Esophagus squamous epithelium (tissue), 5 donors: ENCODE results near the gene MYO9B. TPM values are rescaled to one million over a fixed set of nuclear protein-coding genes. Genes with fewer than 3 reads are reported as not detected.
"Not testable (repeated sequence)": the region's sequence is repeated elsewhere in the genome, so short reads cannot be mapped to it uniquely, and the experiment has no call there.

Experiments used
- DNase-seq: peaks from one replicate; lab custom pipeline; 2025; lab: John Stamatoyannopoulos, UW
- H3K27ac ChIP-seq, 4 donors: fragments of 200-600 bp; sonication (generic); one replicate each; pipeline ENCODE4 v1.5.1; 2016 to 2019; ENCODE audit warnings: mild to moderate bottlenecking in 1 of 4
- H3K27me3 ChIP-seq, 4 donors: fragments of 200-600 bp; sonication (generic); 1 replicate in 3 of 4; 2 replicates in 1 of 4; pipeline versions ENCODE4 v1.5.1 to v1.6.0; 2017 to 2021; ENCODE audit warnings: antibody characterized with exemption in 1 of 4
- H3K36me3 ChIP-seq, 3 donors: fragments of 200-600 bp; sonication (generic); one replicate each; pipeline ENCODE4 v1.5.1; 2016 to 2019
- H3K4me1 ChIP-seq, 3 donors: fragments of 200-600 bp; sonication (generic); one replicate each; pipeline ENCODE4 v1.5.1; 2017 to 2019
- H3K4me3 ChIP-seq, 4 donors: fragments of 200-600 bp; sonication (generic); 1 replicate in 3 of 4; 2 replicates in 1 of 4; pipeline ENCODE4 v1.5.1; 2016 to 2019; ENCODE audit warnings: mild to moderate bottlenecking in 2 of 4, moderate library complexity in 1 of 4
- H3K9me3 ChIP-seq, 3 donors: fragments of 200-600 bp; sonication (generic); one replicate each; pipeline ENCODE4 v1.5.1; 2016 to 2019
- CTCF ChIP-seq, 6 experiments: fragments of 450-650 bp in 4 of 6; fragments of 200-600 bp in 2 of 6; sonication (generic) in 2 of 6; IDR thresholded peaks; one replicate each; pipeline ENCODE4 v1.5.1; 2016 to 2019; ENCODE audit warnings: antibody characterized with exemption in 6 of 6, mild to moderate bottlenecking in 4 of 6, moderate library complexity in 4 of 6
- POLR2A ChIP-seq, 4 donors: fragments of 450-650 bp; IDR thresholded peaks; one replicate each; pipeline ENCODE4 v1.6.1; 2017; ENCODE audit warnings: antibody characterized with exemption in 4 of 4, mild to moderate bottlenecking in 4 of 4, moderate library complexity in 3 of 4
- WGBS, 2 donors: methylation state at CpG; one replicate each; pipeline ENCODE4 v1.1.5; 2018; 5-methylcytosine and 5-hydroxymethylcytosine counted together
- intact Hi-C: fragments of 100-400 bp; cut with DNase I; formaldehyde crosslinking; loops from one replicate; pipeline ENCODE4 v1.15.0; 2022
- total RNA-seq, 4 donors: library from RNA; depleted of rRNA; stranded (reverse); fragments of >200 nt; gene quantifications; one replicate each; pipeline ENCODE4 v1.1.0, GENCODE V29; 2016
- donor health status: DM: yes; HTN: yes; CAD: no.

MYO9B gene
- total RNA-seq, 4 donors from 2014 or later = 25.5 to 60.5 (median 39.5) TPM

DNA sequence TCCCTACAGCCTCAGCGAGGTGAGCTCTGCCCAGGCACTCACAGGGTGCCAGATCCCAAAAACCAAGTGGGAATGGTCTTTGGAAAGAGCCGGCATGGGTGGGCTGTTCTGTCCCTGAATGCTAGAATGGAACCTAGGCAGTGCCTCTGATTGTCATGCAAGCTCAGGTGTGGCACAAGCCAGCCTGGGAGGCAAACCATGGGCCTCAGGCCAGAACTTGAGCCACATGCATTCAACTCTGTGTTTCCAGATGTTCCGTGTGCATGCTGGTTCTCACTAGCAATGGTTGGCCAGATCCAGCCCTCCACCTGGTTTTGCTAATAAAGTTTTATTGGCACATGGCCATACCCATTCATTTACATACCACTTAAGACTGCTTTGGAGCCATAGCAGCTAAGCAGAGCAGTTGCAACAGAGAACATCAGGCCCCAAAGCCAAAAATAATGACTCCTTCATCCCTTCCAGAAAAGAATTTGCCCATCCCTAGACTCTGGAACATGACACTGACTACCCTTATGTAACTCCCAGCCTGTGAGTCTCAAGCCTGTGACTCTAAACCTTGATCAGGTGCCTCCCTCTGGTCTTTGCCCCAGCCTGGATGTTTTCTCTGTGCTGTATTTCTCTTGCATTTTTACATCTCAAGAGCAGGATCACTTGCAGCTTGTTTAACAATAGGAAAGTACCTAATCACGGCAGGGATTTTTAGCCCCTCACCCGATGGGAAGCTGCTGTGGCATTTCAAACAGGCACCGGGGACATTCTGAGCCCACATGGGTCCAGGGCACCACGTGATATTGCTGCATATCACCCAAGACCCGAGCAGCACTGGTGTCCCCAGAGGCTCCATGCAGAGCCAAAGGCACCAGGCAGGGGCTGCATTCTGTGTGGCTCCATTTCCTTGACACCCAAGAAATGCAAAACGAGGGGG, 84.2 kb downstream of the MYO9B start:
- Histone ChIP-seq H3K9me3 (peaks cover 0 to 5% (median 0%) of the 10 kb centered on the region in 3 donors), H3K4me1 (no peaks in the 10 kb centered on the region), H3K4me3 (no peak overlapping the region), H3K27ac (no peak overlapping the region), H3K27me3 (no peaks in the 10 kb centered on the region), H3K36me3 (peaks cover 5 to 100% (median 42%) of the 10 kb centered on the region in 3 donors)
- intact Hi-C loops = no loop called here
- no peak for DNase-seq
- TF ChIP-seq POLR2A (IDR thresholded peaks at IDR 0.05) (no peak), CTCF (IDR thresholded peaks at IDR 0.05) (no peak)
- 72 to 75% methylated on average over 2 to 7 of the region's 9 CpGs for WGBS, 2 donors

DNA sequence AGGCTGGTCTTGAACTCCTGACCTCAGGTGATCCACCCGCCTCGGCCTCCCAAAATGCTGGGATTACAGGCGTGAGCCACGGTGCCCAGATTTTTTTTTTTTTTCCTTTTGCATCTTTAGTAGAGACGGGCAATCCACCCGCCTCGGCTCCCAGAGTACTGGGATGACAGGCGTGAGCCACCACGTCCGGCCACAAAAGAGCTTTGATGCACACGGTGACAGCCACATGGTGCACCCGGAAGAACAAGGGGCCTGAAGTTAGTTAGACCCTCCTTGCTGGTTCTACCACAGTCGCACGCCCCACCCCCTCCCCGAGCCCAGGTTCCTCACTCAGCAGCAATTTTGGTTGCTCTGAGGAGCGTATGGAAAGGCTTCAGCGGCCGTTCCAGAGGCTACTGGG, 85.3 kb downstream of the MYO9B start:
- TF ChIP-seq CTCF (IDR thresholded peaks at IDR 0.05) (no peak), POLR2A (IDR thresholded peaks at IDR 0.05) (no peak)
- H3K4me3 ChIP-seq = no peak overlapping the region
- 64 to 78% methylated on average over 3 to 7 of the region's 18 CpGs for WGBS, 2 donors

DNA sequence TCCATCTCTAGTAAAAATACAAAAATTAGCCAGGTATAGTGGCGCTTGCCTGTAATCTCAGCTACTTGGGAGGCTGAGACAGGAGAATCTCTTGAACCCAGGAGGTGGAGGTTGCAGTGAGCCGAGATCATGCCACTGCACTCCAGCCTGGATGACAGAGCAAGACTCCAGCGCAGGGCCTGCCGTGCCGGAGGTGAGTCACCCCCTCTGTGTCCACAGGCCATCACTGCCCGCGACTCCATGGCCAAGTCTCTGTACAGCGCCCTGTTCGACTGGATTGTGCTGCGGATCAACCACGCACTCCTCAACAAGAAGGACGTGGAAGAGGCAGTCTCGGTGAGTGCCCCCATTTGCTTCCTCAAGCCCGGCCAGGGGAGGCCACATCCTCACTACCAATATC, 86.6 kb downstream of the MYO9B start:
- 85 to 97% methylated on average over 5 to 6 of the region's 14 CpGs for WGBS, 2 donors
- intact Hi-C loops, H3K27ac ChIP-seq, DNase-seq, H3K4me3 ChIP-seq, H3K27me3 ChIP-seq, H3K9me3 ChIP-seq, H3K4me1 ChIP-seq: not testable (repeated sequence)
- peaks cover 5 to 99% (median 28%) of the 10 kb centered on the region in 3 donors for H3K36me3 ChIP-seq

More for the DNA sequence above, 85.3 kb downstream of the MYO9B start:
- intact Hi-C loops = no loop called here
- H3K4me1 ChIP-seq = no peaks in the 10 kb centered on the region
- no peak for DNase-seq
- H3K27ac ChIP-seq = no peak overlapping the region
- peaks cover 5 to 100% (median 34%) of the 10 kb centered on the region in 3 donors for H3K36me3 ChIP-seq
- H3K9me3 ChIP-seq = peaks cover 0 to 5% (median 0%) of the 10 kb centered on the region in 3 donors
- H3K27me3 ChIP-seq = no peaks in the 10 kb centered on the region

- WGBS, 2 donors = 83 to 98% methylated on average over 3 to 5 of the region's 6 CpGs
- TF ChIP-seq CTCF (IDR thresholded peaks at IDR 0.05) (no peak), POLR2A (IDR thresholded peaks at IDR 0.05) (no peak)
- no peaks in the 10 kb centered on the region for H3K4me1 ChIP-seq
- intact Hi-C loops = no loop called here
- H3K4me3 ChIP-seq = no peak overlapping the region
- H3K27me3 ChIP-seq = no peaks in the 10 kb centered on the region
- H3K9me3 ChIP-seq = peaks cover 0 to 5% (median 0%) of the 10 kb centered on the region in 3 donors
- no peak for DNase-seq
- H3K27ac ChIP-seq = no peak overlapping the region
- H3K36me3 ChIP-seq = peaks cover 5 to 98% (median 28%) of the 10 kb centered on the region in 3 donors
Measured at GRCh38 chr19:17162580-17162979, 87.0 kb downstream of the MYO9B start.

DNA sequence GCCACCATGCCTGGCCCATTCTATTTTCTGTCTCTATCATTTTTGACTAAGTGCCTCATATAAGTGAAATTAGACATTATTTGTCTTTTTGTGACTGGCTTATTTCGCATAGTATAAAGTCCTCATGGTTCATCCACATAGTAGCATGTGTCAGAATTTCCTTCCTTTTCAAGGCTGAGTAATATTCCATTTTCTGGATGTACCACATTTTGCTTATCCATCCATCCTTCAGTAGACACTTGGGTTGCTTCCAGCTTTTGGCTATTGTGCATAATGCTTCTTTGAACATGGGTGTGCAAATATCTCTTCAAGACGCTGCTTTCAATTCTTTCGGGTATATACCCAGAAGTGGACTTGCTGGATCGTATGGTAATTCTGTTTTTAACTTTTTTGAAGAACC, 88.1 kb downstream of the MYO9B start:
- H3K36me3 ChIP-seq = peaks cover 15 to 98% (median 34%) of the 10 kb centered on the region in 3 donors
- H3K27ac ChIP-seq = no peak overlapping the region
- H3K4me3 ChIP-seq = no peak overlapping the region
- TF ChIP-seq CTCF (IDR thresholded peaks at IDR 0.05) = no peak
- TF ChIP-seq POLR2A (IDR thresholded peaks at IDR 0.05) = no peak
- peaks cover 0 to 5% (median 0%) of the 10 kb centered on the region in 3 donors for H3K9me3 ChIP-seq
- H3K27me3 ChIP-seq = no peaks in the 10 kb centered on the region
- intact Hi-C loops = no loop called here
- no peaks in the 10 kb centered on the region for H3K4me1 ChIP-seq
- WGBS, 2 donors = 96 to 100% methylated on average over 4 of the region's 4 CpGs
- no peak for DNase-seq
